ENCODE measurements around the gene MYO3B.

- no peak for TF ChIP-seq CTBP2 (IDR thresholded peaks at IDR 0.05; ENCODE audit: borderline replicate concordance, insufficient read depth, insufficient read length, low read length)
- TF ChIP-seq CHD1 (IDR thresholded peaks at IDR 0.05; ENCODE audit: low read depth, low read length): no peak
- TF ChIP-seq, protein P1, sequence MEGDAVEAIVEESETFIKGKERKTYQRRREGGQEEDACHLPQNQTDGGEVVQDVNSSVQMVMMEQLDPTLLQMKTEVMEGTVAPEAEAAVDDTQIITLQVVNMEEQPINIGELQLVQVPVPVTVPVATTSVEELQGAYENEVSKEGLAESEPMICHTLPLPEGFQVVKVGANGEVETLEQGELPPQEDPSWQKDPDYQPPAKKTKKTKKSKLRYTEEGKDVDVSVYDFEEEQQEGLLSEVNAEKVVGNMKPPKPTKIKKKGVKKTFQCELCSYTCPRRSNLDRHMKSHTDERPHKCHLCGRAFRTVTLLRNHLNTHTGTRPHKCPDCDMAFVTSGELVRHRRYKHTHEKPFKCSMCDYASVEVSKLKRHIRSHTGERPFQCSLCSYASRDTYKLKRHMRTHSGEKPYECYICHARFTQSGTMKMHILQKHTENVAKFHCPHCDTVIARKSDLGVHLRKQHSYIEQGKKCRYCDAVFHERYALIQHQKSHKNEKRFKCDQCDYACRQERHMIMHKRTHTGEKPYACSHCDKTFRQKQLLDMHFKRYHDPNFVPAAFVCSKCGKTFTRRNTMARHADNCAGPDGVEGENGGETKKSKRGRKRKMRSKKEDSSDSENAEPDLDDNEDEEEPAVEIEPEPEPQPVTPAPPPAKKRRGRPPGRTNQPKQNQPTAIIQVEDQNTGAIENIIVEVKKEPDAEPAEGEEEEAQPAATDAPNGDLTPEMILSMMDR (IDR thresholded peaks at IDR 0.05; ENCODE audit: control extremely low read depth in 1 of 3, insufficient read depth in 1 of 3, low read depth in 1 of 3, low read length in 3 of 3): no peak
Observed at GRCh38 chr2:170201275-170201674, 23.3 kb downstream of the MYO3B start.
